ENCODE results near the gene CREB3L4.

Gene CREB3L4

DNA sequence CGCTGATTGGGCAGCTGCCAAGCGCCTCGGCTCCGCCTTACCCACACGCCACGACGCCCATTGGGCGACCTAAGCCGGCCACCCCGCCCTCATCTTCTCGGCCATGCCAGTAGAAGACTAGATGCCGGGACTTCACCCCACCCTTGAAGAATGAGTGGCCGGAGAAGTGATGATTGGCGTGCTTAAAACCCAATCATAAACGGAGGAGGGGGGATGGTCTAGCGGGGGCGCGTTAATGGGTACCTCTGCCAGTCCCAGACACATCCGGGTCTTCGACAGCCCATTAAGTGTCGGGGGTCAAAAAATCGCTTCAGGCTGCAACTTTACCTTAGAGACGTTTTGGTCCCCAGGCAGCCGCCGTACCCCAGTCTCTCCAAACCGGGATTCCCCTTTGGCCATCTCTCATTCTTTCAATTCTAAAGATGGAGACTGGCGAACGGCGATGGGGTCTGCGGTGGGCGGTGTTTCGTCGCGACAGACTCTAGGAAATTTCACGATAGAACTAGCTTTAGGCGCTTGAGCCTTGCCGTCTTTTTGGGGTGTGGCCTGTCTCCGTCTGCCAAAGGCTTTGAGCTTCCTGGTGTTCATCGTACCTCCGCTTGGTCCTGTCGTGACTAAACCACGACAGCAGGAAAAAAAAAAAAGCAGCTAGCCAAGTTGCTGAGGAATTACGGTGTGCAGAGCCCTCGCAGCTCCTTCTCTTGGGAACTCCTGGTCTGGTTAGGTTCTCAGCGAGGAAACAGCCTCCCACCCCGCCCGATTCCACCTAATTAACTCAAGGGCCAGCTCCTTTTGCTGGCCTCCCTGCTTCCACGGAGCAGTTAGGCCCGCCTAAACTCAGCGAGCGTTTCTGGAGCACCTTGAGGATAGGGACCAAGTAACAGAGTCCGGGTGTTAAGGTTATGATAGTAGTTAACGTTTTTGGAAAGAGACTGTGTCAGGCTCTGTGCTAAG is 44.5 kb upstream of the CREB3L4 start, which contains the start of gene GATAD2B (continued):
- TF ChIP-seq, protein P1, sequence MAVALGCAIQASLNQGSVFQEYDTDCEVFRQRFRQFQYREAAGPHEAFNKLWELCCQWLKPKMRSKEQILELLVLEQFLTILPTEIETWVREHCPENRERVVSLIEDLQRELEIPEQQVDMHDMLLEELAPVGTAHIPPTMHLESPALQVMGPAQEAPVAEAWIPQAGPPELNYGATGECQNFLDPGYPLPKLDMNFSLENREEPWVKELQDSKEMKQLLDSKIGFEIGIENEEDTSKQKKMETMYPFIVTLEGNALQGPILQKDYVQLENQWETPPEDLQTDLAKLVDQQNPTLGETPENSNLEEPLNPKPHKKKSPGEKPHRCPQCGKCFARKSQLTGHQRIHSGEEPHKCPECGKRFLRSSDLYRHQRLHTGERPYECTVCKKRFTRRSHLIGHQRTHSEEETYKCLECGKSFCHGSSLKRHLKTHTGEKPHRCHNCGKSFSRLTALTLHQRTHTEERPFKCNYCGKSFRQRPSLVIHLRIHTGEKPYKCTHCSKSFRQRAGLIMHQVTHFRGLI (tag by site-specific recombination; IDR thresholded peaks at IDR 0.05), result 0 out of 2 replicates have a peak, but pooled peaks have one; percentile 33
- TF ChIP-seq ZNF629 (tag by site-specific recombination; IDR thresholded peaks at IDR 0.05) (peak; percentile 58), KLF10 (tag by site-specific recombination; IDR thresholded peaks at IDR 0.05) (peak; percentile 78), TRIM28 (IDR thresholded peaks at IDR 0.05; ENCODE audit: borderline replicate concordance, low read length) (peak; percentile 19; the same call in 1 of the 2 replicates), ZNF2 (tag by site-specific recombination; IDR thresholded peaks at IDR 0.05) (peak; percentile 85), ZNF660 (tag by site-specific recombination; IDR thresholded peaks at IDR 0.05) (peak; percentile 74), GFI1B (tag by site-specific recombination; IDR thresholded peaks at IDR 0.05) (no peak), ZNF610 (tag by site-specific recombination; IDR thresholded peaks at IDR 0.05; ENCODE audit: borderline replicate concordance) (peak; percentile 75; the same call in 1 of the 2 replicates), ZNF335 (tag by site-specific recombination; conservative IDR thresholded peaks at IDR 0.05) (peak; percentile 99), ZNF76 (tag by site-specific recombination; IDR thresholded peaks at IDR 0.05; ENCODE audit: borderline replicate concordance, low read depth) (peak; percentile 43; the same call in 1 of the 2 replicates), ZNF530 (tag by site-specific recombination; IDR thresholded peaks at IDR 0.05; ENCODE audit: low read depth) (no peak), ZFP69B (tag by site-specific recombination; IDR thresholded peaks at IDR 0.05) (peak; percentile 47; the same call in 1 of the 2 replicates), ZNF404 (tag by site-specific recombination; IDR thresholded peaks at IDR 0.05) (no peak), ZBTB21 (tag by site-specific recombination; IDR thresholded peaks at IDR 0.05) (no peak), ZNF341 (tag by site-specific recombination; IDR thresholded peaks at IDR 0.05; ENCODE audit: low read depth) (peak; percentile 43), ZBTB17 (tag by site-specific recombination; IDR thresholded peaks at IDR 0.05) (peak; percentile 69), ZNF16 (tag by site-specific recombination; IDR thresholded peaks at IDR 0.05; ENCODE audit: low read depth) (no peak), ZNF600 (tag by site-specific recombination; IDR thresholded peaks at IDR 0.05) (peak; percentile 33; the same call in 1 of the 2 replicates), ZNF266 (tag by site-specific recombination; IDR thresholded peaks at IDR 0.05; ENCODE audit: low read depth) (no peak), ZFP37 (tag by site-specific recombination; IDR thresholded peaks at IDR 0.05) (no peak; the same call in 1 of the 2 replicates), ZNF292 (tag by site-specific recombination; IDR thresholded peaks at IDR 0.05; ENCODE audit: borderline replicate concordance, low read depth) (no peak), YY1 (tag by site-specific recombination; IDR thresholded peaks at IDR 0.05) (peak; percentile 71)
- TF ChIP-seq, protein P2, sequence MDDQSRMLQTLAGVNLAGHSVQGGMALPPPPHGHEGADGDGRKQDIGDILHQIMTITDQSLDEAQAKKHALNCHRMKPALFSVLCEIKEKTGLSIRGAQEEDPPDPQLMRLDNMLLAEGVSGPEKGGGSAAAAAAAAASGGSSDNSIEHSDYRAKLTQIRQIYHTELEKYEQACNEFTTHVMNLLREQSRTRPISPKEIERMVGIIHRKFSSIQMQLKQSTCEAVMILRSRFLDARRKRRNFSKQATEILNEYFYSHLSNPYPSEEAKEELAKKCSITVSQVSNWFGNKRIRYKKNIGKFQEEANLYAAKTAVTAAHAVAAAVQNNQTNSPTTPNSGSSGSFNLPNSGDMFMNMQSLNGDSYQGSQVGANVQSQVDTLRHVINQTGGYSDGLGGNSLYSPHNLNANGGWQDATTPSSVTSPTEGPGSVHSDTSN (CRISPR knock-in tag; IDR thresholded peaks at IDR 0.05), result peak; percentile 95
- TF ChIP-seq, protein P3, sequence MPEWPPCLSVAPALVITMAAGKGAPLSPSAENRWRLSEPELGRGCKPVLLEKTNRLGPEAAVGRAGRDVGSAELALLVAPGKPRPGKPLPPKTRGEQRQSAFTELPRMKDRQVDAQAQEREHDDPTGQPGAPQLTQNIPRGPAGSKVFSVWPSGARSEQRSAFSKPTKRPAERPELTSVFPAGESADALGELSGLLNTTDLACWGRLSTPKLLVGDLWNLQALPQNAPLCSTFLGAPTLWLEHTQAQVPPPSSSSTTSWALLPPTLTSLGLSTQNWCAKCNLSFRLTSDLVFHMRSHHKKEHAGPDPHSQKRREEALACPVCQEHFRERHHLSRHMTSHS (tag by site-specific recombination; IDR thresholded peaks at IDR 0.05), result no peak
- TF ChIP-seq, protein P4, sequence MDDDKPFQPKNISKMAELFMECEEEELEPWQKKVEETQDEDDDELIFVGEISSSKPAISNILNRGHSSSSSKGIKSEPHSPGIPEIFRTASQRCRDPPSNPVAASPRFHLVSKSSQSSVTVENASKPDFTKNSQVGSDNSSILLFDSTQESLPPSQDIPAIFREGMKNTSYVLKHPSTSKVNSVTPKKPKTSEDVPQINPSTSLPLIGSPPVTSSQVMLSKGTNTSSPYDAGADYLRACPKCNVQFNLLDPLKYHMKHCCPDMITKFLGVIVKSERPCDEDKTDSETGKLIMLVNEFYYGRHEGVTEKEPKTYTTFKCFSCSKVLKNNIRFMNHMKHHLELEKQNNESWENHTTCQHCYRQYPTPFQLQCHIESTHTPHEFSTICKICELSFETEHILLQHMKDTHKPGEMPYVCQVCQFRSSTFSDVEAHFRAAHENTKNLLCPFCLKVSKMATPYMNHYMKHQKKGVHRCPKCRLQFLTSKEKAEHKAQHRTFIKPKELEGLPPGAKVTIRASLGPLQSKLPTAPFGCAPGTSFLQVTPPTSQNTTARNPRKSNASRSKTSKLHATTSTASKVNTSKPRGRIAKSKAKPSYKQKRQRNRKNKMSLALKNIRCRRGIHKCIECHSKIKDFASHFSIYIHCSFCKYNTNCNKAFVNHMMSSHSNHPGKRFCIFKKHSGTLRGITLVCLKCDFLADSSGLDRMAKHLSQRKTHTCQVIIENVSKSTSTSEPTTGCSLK (tag by site-specific recombination; IDR thresholded peaks at IDR 0.05), result no peak
- TF ChIP-seq, protein P5, sequence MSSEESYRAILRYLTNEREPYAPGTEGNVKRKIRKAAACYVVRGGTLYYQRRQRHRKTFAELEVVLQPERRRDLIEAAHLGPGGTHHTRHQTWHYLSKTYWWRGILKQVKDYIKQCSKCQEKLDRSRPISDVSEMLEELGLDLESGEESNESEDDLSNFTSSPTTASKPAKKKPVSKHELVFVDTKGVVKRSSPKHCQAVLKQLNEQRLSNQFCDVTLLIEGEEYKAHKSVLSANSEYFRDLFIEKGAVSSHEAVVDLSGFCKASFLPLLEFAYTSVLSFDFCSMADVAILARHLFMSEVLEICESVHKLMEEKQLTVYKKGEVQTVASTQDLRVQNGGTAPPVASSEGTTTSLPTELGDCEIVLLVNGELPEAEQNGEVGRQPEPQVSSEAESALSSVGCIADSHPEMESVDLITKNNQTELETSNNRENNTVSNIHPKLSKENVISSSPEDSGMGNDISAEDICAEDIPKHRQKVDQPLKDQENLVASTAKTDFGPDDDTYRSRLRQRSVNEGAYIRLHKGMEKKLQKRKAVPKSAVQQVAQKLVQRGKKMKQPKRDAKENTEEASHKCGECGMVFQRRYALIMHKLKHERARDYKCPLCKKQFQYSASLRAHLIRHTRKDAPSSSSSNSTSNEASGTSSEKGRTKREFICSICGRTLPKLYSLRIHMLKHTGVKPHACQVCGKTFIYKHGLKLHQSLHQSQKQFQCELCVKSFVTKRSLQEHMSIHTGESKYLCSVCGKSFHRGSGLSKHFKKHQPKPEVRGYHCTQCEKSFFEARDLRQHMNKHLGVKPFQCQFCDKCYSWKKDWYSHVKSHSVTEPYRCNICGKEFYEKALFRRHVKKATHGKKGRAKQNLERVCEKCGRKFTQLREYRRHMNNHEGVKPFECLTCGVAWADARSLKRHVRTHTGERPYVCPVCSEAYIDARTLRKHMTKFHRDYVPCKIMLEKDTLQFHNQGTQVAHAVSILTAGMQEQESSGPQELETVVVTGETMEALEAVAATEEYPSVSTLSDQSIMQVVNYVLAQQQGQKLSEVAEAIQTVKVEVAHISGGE (tag by site-specific recombination; conservative IDR thresholded peaks at IDR 0.05; ENCODE audit: low read depth), result peak; percentile 70
- TF ChIP-seq, protein P6, sequence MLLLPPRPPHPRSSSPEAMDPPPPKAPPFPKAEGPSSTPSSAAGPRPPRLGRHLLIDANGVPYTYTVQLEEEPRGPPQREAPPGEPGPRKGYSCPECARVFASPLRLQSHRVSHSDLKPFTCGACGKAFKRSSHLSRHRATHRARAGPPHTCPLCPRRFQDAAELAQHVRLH (tag by site-specific recombination; IDR thresholded peaks at IDR 0.05), result peak; percentile 79

Data from HEK293 (cell line).